GM19043 (cell line): ENCODE data around the gene WWTR1.

Experiments
- ATAC-seq: cut with Tn5 transposase; IDR thresholded peaks from one replicate; pipeline ENCODE4 v1.9.1; 2021; ENCODE audit warnings: low read depth; ENCODE audit not compliant: unreplicated experiment

Gene WWTR1

GRCh38 chr3:149599236-149599635 lies 58.6 kb downstream of the WWTR1 start:
- ATAC-seq, result no peak

DNA sequence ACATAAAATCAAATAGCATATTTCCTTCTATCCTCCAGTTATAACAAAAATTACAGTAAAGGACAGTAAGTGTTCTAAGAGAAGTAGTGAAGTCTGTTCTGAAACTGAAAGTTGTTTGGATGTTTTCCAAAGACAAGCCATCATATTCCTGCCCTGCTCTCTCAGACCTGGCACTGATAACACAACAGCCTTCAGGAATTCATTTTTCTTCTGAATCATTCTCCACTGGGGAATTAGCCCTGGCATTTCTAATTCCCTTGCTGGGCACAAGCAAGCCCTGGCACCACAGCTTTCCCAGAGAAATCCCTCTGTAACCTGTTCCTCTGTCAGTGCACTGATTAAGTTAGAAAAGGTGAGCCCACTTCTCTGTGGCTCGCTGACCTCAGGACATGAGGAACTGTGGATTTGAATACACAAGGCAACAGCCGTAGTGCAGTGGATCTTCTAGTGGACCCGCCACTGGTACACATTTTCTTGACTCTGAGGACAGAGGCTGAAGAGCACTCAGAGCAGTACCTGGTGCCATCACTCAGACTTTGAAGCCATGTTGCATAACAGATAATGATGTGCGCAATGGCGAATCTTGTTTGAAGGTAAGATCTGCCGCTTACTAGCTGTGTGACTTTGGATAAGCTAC lies 61.6 kb downstream of the WWTR1 start:
- ATAC-seq, result no peak

DNA sequence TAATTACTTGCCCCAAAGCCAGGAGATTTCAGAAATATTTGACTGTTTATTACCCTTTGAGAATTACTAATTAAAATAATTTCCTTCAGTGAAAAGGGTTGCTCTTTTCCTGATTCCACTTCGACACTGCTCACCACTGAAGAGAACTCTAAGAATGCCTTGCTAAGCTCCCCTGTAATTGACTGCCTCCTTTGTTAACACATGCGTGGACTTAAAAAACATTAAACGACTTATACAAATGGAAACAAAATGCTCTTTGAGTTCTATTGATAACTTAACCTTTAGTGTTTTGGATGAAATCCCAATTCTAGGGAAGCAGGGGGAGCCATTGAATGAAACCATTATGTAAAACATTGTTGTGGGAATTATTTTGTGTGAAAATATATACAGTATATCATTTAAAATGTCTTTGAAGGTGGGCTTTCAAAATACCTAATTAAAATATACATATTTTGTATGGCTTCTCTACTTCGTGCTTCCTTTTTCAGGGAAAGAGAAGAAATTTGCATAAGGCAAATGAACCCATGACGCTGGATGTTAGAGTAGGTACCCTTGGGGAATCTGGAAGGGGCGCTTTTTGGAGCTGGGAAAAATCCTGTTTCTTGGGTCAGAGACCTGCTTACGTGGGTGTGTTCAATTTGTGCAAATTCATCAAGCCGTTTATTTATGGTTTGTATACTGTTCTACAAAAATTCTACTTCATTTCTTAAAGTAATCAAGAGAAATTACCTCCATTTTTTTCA lies 64.2 kb downstream of the WWTR1 start:
- ATAC-seq, result no peak

GRCh38 chr3:149592758-149593240 lies 65.0 kb downstream of the WWTR1 start:
- ATAC-seq, result no peak

- ATAC-seq, result no peak
Observed at GRCh38 chr3:149590691-149591441, 67.0 kb downstream of the WWTR1 start.

GRCh38 chr3:149589332-149589731 lies 68.5 kb downstream of the WWTR1 start:
- no peak for ATAC-seq

GRCh38 chr3:149588909-149589308 lies 68.9 kb downstream of the WWTR1 start:
- no peak for ATAC-seq

- no peak for ATAC-seq
Observed at GRCh38 chr3:149587383-149587782, 70.4 kb downstream of the WWTR1 start.

DNA sequence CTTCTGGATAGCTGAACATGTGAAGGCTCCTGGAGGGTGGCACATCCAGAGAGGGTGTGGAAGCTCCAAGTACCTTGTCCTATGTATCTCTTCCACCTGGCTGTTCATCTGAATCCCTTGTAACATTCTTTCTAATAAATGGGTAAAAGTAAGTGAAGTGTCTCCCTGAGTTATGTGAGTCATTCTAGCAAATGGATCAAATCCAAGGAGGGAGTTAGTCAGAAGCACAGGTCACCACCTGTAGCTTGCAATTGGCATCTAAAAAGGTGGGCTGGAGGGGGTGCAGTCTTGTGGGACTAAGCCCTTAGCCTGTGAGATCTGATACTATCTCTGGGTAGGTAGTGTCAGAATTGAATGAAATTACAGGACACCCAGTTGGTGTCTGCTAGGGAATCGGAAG lies 71.0 kb downstream of the WWTR1 start:
- ATAC-seq, result no peak

DNA sequence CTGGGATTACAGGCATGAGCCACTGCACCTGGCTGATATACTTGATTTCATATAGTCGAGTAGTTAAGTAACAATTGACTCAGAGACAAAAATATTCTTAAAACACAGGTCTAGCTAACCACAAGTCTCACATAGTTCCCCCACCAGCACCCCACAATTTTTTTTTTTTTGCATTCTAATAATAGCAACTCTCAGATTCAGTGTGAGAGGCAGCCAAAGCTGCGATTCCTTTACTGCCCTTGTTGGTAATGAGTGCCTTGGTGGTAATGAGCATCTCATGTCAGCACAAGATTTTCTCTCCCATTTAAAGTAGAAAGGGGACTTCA lies 72.5 kb downstream of the WWTR1 start:
- peak; percentile 83 for ATAC-seq

DNA sequence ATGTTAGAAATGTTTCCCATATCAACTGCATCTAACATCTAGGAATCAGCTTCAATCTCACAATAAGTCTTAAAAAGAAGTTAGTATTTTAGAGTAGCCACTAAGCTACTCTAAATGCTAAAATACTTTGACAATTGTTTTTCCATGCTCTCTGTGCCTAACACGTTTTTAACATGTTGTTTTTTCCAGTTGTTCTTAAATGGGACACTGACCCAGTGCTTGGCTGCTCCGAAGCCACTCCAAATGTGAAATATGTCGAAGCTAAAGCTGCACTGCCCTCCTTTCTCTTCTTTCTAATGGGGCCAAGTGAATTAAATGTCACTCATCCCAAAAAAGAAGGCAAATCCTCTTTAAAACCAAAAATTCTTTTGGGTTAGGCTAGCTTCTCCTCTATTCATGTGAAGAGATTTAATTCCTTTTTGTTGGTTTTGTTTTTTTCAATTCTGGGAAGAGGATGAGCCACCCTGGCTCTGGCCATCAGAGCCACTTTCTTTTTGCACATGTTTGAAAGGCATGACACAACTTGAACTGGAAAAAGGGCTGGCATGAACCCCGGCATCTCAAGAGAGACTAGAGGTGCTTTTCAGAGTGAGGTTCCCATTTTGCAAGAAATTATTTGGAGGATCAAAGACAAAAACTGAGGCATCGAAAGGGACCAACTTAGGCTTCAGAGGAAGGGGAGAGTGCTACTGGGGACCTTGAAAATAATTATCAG lies 73.7 kb downstream of the WWTR1 start:
- ATAC-seq, result no peak

- no peak for ATAC-seq
Observed at GRCh38 chr3:149582395-149582794, 75.4 kb downstream of the WWTR1 start.

GRCh38 chr3:149581681-149582370 lies 76.0 kb downstream of the WWTR1 start:
- ATAC-seq, result no peak

- no peak for ATAC-seq
Observed at GRCh38 chr3:149581248-149581647, 76.6 kb downstream of the WWTR1 start.

GRCh38 chr3:149579838-149580542 lies 77.8 kb downstream of the WWTR1 start:
- ATAC-seq, result no peak

GRCh38 chr3:149579161-149579560 lies 78.7 kb downstream of the WWTR1 start:
- no peak for ATAC-seq

DNA sequence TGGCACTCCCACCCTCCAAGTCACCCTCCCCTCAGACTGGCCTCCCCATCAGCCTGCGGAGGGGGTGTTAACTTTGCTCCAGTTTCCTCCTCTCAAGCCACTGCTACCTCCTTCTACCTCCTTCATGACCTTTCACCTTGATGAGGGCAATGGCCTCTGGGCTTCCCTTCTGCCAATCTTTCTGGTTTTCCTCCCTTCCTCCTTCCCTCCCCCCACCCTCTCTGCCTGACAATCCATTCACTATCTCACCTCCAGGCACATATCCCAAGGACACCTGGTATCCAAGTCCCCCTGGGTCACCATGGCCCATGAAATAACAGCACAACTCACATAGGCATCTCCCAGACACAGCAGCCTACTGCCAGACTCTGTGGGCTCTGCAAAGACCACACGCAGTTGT lies 80.0 kb downstream of the WWTR1 start:
- no peak for ATAC-seq

- no peak for ATAC-seq
Observed at GRCh38 chr3:149575961-149576564, 81.8 kb downstream of the WWTR1 start.

- no peak for ATAC-seq
Observed at GRCh38 chr3:149575213-149575960, 82.4 kb downstream of the WWTR1 start.
